A549 (cell line): Measurements from ENCODE around the gene CMIP.

Experiments
- BCL3 ChIP-seq: fragments of >200 bp; sonication (Bioruptor Twin); formaldehyde crosslinking; IDR thresholded peaks from 3 replicates; pipeline ENCODE4 v1.6.1; 2016
- CTCF ChIP-seq: fragments of >200 bp; sonication (Bioruptor Twin); formaldehyde crosslinking; IDR thresholded peaks from 3 replicates; pipeline ENCODE4 v1.5.1; 2016
- JUNB ChIP-seq: fragments of >200 bp; sonication (Bioruptor Twin); formaldehyde crosslinking; IDR thresholded peaks from 2 replicates; pipeline ENCODE4 v1.6.1; 2016
- POLR2A ChIP-seq: IDR thresholded peaks from 2 replicates; pipeline ENCODE4 v1.6.1; 2012; ENCODE audit warnings: mild to moderate bottlenecking, low read length
- RCOR1 ChIP-seq: fragments of 150-350 bp; IDR thresholded peaks from 2 replicates; pipeline ENCODE4 v1.6.1; 2014; ENCODE audit warnings: antibody characterized with exemption, low read length, low read depth
- REST ChIP-seq: fragments of 200-600 bp; sonication (generic); IDR thresholded peaks from 2 replicates; pipeline ENCODE4 v1.6.1; 2016; ENCODE audit warnings: antibody characterized with exemption, mild to moderate bottlenecking, moderate library complexity
- SMC3 ChIP-seq: fragments of >200 bp; sonication (Bioruptor Twin); formaldehyde crosslinking; IDR thresholded peaks from 3 replicates; pipeline ENCODE4 v1.6.1; 2018; ENCODE audit warnings: inconsistent platforms

DNA sequence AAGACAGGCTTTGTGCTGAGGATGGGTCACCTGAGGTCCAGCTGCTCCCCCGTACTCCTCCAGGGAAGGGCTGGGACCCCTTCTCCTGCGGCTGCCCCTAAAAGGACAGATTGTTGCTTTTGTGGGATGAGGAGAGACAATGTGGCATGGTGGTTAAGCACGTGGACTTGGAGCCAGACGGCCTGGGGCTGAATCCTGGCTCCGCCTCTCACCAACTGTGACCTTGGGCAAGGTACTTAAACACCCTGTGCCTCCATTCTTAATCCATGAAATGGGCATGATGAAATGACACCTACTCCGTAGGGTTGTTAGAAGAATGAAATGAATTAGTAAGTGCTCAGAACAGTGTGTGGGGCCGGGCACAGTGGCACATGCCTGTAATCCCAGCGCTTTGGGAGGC lies 294.9 kb downstream of the CMIP start:
- TF ChIP-seq CTCF (no peak), REST (no peak), RCOR1 (no peak), JUNB (no peak), BCL3 (no peak), SMC3 (no peak), POLR2A (no peak)
